Endothelial cell of hepatic sinusoid (primary cell): ENCODE results near the gene PPFIA3.
"Not testable (repeated sequence)": the region's sequence is repeated elsewhere in the genome, so short reads cannot be mapped to it uniquely, and the experiment has no call there.

Source experiments
- in situ Hi-C: cut with HindIII; loops from 2 replicates; pipeline ENCODE4 v1.10.0; 2017; ENCODE audit warnings: low sequenced_read_pairs

PPFIA3 gene

DNA sequence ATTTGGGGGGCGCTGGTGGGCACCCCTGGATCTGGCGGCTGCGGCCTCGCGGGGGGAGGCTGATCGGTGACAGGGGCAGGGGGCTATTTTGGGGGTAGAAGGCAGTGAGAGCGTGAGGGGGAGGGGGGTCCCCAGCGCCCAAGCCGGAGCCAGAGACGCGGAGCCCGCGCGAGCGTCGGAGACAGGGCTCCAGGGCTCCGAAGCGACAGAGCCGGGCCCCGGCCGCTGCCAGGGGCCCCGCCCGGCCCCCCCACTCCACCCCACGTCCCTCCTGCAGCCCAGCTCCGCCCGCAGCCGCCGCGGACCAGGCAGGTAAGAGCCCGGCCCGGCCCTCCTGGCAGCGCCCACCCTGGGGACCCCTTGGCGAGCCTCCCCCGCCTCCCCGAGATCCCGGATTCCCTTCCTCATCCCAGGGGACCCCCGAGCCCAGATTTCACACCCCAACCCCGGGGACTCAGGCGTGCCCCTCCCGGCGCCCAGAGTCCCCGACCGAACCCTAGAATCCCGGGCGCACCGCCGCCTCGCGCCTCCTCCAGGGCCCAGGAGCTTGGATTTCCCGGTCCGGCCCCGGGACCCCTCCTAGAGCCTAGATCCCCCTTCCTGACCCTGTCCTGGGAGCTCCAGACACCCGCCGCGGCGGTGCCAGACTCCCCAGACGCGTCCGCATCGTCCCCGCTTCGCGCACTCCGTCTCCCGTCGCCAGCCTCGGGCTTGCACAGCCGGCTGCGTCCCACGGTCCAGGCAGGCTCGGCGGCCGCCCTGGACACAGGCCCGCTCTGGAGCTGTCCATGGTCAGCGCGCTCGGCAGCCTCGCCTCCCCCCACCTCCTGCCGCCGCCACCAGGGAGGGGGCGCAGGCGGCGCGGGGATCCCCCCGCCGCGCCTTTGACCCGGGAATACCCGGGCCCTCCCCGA lies at the start of gene PPFIA3:
TSS of gene PPFIA3 (plus strand) at position 134 of the 914 bp plus-strand sequence. CDS start 8,330 bp downstream, outside the sequence.
- in situ Hi-C loops = no loop called here

DNA sequence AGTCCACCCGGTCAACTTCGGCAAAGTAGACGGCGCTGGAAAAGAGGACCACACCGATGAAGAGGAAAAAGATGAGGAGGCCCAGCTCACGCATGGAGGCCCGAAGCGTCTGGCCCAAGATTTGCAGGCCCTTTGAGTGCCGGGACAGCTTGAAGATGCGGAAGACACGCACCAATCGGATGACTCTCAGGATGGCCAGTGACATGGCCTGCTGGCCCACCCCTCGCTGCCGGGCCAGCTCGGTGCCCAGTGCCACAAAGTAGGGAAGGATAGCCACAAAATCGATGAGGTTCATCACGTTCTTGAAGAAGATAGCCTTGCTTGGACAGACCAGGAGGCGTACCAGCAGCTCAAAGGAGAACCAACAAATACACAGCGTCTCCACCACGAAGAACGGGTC lies 48.9 kb upstream of the PPFIA3 start:
- in situ Hi-C loops = no loop called here

- in situ Hi-C loops = no loop called here
Measured at GRCh38 chr19:49071860-49072547, 47.3 kb upstream of the PPFIA3 start.

- in situ Hi-C loops = no loop called here
Measured at GRCh38 chr19:49073514-49074378, 45.6 kb upstream of the PPFIA3 start.

GRCh38 chr19:49074869-49075268 lies 44.5 kb upstream of the PPFIA3 start:
- in situ Hi-C loops = not testable (repeated sequence)

- in situ Hi-C loops = loop anchor here (5.0 kb wide), 1 partner anchor 112 kb away; no protein-coding TSS in a partner anchor
Measured at GRCh38 chr19:49080392-49080791, 39.0 kb upstream of the PPFIA3 start.

DNA sequence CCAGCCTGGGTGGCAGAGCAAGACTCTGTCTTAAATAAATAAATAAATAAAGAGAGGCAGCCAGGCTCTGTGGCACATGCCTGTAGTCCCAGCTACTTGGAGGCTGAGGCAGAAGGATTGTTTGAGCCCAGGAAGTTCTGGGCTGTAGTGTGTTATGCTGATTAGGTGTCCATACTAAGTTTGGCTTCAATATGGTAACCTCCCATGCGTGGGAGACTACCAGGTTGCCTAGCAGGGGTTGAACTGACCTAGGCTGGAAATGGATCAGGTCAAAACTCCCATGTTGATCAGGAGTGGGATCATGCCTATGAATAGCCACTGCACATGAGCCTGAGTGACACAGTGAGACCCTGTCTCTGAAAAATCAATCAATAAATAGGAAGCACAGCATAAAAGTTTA lies 38.1 kb upstream of the PPFIA3 start:
- in situ Hi-C loops = loop anchor here (5.0 kb wide), 1 partner anchor 111 kb away; no protein-coding TSS in a partner anchor

DNA sequence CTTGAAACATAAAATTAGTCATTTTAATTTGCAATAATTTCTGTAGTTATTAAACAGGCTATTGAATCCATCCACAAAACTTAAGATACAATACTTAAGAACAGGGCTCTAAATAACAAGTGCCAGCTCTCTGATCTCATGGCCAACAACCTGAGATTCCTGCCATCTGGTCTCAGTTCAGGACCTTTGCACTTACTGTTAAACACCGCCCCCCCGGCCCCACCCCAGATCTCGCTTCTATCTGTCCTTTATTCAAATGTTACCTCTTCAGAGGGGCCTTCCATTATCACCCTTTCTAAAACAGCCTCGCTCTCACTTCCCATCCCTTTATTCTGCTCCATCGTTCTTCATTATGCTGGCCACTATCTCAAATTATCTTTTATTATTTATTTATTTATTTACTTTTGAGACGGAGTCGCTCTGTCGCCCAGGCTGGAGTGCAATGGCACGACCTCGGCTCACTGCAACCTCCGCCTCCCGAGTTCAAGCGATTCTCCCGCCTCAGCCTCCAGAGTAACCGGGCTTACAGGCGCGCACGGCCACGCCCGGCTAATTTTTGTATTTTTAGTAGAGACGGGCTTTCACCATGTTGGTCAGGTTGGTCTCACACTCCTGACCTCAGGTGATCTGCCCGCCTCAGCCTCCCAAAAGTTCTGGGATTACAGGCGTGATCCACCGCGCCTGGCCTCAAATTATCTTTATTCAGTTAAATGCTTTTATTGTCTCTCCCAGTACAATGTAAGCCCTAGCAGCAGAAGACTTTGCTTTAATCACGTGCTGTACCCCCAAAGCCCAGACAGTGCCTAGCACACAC lies 34.9 kb upstream of the PPFIA3 start:
- in situ Hi-C loops = loop anchor here (5.0 kb wide), 1 partner anchor 108 kb away; no protein-coding TSS in a partner anchor

GRCh38 chr19:49085020-49085867 lies 34.1 kb upstream of the PPFIA3 start, which contains the start of gene SNRNP70:
Gene SNRNP70 (plus strand): TSS chr19:49085451. CDS start chr19:49086415, 964 bp downstream.
- in situ Hi-C loops = no loop called here

GRCh38 chr19:49085868-49086232 lies 33.5 kb upstream of the PPFIA3 start:
- in situ Hi-C loops = no loop called here

DNA sequence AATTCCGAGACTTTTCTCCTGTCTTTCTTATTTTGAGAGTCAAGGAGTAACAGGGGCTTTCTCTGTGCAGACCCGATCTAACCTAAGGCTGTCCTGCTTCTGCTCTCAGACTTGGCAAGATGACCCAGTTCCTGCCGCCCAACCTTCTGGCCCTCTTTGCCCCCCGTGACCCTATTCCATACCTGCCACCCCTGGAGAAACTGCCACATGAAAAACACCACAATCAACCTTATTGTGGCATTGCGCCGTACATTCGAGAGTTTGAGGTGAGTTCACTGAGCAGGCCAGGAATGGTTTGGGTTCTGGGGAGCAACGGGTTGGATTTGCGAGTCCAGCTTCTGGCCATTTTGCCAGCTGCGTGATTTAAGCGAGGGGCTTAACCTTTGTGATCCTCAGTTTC lies 33.0 kb upstream of the PPFIA3 start:
- in situ Hi-C loops = no loop called here

- in situ Hi-C loops = no loop called here
Measured at GRCh38 chr19:49091391-49092038, 27.8 kb upstream of the PPFIA3 start.

- in situ Hi-C loops = no loop called here
Measured at GRCh38 chr19:49092686-49093085, 26.7 kb upstream of the PPFIA3 start.

DNA sequence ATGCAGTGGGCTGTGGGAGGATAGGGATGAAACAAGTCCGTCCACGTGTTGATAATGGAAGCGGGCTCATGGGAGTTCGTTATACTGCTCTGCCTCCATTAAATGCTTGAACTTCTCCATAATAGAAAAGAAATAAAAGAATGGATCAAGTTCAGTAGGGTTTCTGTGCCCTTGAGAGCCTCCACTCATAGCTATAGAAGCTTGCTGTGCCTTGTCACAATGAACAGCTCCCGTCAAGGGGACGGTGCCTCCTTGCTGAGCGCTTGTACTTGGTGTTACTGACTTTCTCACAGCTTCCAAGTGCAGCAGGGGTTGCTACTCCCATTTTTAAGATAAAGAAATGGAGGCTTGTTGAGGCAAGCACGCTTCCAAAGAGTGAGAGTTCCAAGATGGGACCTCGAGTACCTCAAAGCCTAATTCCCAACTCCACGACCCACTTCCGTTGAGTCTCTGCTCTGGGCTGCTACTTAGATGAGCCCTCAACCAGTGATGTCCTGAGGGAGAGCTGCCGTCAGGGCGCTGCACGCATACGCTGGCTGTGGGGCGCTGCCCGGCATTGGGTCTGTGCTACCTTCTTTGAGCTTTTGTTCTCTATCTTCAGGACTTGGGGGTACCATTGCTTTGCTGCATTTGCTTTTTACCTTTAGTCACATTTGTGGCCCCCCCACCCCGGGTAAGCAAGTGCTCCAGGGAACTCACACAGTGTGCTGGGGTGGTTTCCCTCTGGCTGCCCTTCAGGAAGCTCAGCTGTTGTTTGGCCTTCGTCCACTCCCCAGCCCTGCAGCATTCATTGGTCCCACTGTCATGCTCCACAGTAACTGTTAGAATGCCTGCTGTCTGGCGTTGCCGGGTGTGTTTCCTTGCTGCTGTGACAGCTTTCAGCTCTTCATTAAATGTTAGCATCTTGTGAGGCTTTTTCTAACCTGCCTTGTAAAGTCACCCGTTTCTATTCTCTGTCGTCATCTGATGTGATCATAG lies 24.6 kb upstream of the PPFIA3 start:
- in situ Hi-C loops = no loop called here

- in situ Hi-C loops = no loop called here
Measured at GRCh38 chr19:49097453-49098288, 21.7 kb upstream of the PPFIA3 start.

DNA sequence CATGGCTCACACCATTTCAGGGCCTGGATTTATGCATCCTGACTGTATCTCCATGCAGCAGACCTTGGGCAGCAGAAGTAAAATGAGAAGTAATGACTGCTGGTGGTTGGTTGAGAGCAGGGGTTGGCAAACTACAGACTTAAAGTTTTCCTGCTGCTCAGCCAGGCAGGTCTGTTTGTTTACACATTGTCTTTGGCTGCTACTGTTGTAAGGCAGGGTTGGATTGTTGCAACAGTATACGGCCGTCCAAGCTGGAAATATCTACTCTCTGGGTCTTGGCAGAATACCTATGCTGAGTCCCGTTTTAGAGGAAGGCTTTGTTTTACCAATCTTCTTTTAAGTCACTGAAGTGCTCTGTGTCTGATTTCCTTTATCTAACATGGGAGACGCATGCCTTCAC lies 20.5 kb upstream of the PPFIA3 start:
- in situ Hi-C loops = no loop called here

GRCh38 chr19:49101160-49101559 lies 18.2 kb upstream of the PPFIA3 start:
- in situ Hi-C loops = no loop called here
